Measurements from ENCODE around the gene SLC16A3. TPM values are rescaled to one million over a fixed set of nuclear protein-coding genes. Genes with fewer than 3 reads are reported as not detected.

SLC16A3 gene
- total and polyA plus RNA-seq, 12 donors: 2.7 to 58.6 (median 32.7) TPM

DNA sequence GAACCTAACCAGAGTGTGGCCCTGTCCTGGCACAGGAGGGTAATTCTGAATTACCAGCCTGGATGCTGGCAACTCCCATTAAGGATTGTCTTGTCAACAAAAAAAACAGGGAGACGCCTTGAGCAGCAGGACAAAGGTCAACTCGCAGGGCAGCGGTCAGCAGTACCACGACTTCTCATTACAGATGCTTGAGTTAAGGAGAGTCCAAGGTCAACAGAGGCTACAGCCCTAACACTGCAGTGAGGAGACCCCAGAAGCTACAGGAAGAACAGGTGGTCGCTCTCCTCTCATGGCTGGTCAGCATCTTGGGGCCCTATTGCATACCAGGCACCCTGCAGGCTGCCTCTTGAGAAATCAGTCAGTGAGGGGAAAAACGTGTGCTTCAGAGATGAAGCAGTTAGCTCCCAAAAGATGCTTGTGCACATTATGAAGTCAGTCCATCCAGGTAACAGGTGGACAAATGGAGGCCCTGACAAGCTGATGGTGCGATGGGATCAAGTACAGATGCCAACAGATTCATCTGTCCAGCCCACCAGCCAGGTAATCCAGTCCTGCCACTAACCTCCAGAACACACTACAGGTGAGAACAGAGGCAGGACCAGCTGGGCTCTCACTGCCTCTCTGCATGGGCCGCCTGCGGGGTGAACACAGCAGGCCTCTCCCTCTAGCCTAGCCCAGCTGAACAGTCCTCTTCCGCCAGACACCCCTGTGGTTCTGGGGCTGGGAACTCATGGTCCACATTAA is 40.5 kb downstream of the SLC16A3 start:
- 51 to 55% (median 52%) methylated on average over 9 to 10 of the region's 10 CpGs for WGBS, 4 donors
- Histone ChIP-seq H3K27ac (peak overlapping the region in 4 of 5 donors; percentile 61 to 99 (median 98)), H3K27me3 (no peaks in the 10 kb centered on the region), H3K36me3 (replicated peaks in 1 of 2) (peaks cover 0 to 41% of the 10 kb centered on the region in 2 donors), H3K9me3 (replicated peaks in 1 of 3) (no peaks in the 10 kb centered on the region), H3K4me1 (replicated peaks in 1 of 2) (peaks cover 57 to 77% of the 10 kb centered on the region in 2 donors), H3K4me3 (no peak overlapping the region)
- intact Hi-C loops (cut with DNase I): no loop called here
- DNase-seq: no peak
- TF ChIP-seq, protein P1, sequence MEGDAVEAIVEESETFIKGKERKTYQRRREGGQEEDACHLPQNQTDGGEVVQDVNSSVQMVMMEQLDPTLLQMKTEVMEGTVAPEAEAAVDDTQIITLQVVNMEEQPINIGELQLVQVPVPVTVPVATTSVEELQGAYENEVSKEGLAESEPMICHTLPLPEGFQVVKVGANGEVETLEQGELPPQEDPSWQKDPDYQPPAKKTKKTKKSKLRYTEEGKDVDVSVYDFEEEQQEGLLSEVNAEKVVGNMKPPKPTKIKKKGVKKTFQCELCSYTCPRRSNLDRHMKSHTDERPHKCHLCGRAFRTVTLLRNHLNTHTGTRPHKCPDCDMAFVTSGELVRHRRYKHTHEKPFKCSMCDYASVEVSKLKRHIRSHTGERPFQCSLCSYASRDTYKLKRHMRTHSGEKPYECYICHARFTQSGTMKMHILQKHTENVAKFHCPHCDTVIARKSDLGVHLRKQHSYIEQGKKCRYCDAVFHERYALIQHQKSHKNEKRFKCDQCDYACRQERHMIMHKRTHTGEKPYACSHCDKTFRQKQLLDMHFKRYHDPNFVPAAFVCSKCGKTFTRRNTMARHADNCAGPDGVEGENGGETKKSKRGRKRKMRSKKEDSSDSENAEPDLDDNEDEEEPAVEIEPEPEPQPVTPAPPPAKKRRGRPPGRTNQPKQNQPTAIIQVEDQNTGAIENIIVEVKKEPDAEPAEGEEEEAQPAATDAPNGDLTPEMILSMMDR (IDR thresholded peaks at IDR 0.05): no peak
- TF ChIP-seq POLR2A (IDR thresholded peaks at IDR 0.05): no peak

- intact Hi-C loops (cut with DNase I): no loop called here
- no peak for DNase-seq
- H3K9me3 ChIP-seq (replicated peaks in 1 of 3): no peaks in the 10 kb centered on the region
- peaks cover 0 to 34% of the 10 kb centered on the region in 2 donors for H3K36me3 ChIP-seq (replicated peaks in 1 of 2)
- H3K4me3 ChIP-seq: no peak overlapping the region
- no peaks in the 10 kb centered on the region for H3K27me3 ChIP-seq
- H3K4me1 ChIP-seq (replicated peaks in 1 of 2): peaks cover 57 to 83% of the 10 kb centered on the region in 2 donors
- no peak for TF ChIP-seq POLR2A (IDR thresholded peaks at IDR 0.05)
- TF ChIP-seq, protein P1 (IDR thresholded peaks at IDR 0.05): no peak
- 63 to 82% (median 74%) methylated on average over 8 to 13 of the region's 13 CpGs for WGBS, 4 donors
- H3K27ac ChIP-seq: peak overlapping the region in 3 of 5 donors; percentile 34 to 97 (median 61)
Observed at GRCh38 chr17:82269882-82270500, 41.1 kb downstream of the SLC16A3 start.

- H3K27ac ChIP-seq: peak overlapping the region in 2 of 5 donors; percentile 16 to 97
- 82 to 87% (median 84%) methylated on average over 12 of the region's 12 CpGs for WGBS, 4 donors
- H3K4me3 ChIP-seq: no peak overlapping the region
- no peaks in the 10 kb centered on the region for H3K27me3 ChIP-seq
- H3K36me3 ChIP-seq (replicated peaks in 1 of 2): peaks cover 0 to 27% of the 10 kb centered on the region in 2 donors
- peaks cover 57 to 80% of the 10 kb centered on the region in 2 donors for H3K4me1 ChIP-seq (replicated peaks in 1 of 2)
- intact Hi-C loops (cut with DNase I): no loop called here
- no peaks in the 10 kb centered on the region for H3K9me3 ChIP-seq (replicated peaks in 1 of 3)
- DNase-seq: no peak
- TF ChIP-seq POLR2A (IDR thresholded peaks at IDR 0.05): no peak
- TF ChIP-seq, protein P1 (IDR thresholded peaks at IDR 0.05): no peak
Observed at GRCh38 chr17:82270651-82271050, 41.8 kb downstream of the SLC16A3 start.

- H3K4me1 ChIP-seq (replicated peaks in 1 of 2): peaks cover 50 to 73% of the 10 kb centered on the region in 2 donors
- intact Hi-C loops (cut with DNase I): no loop called here
- no peak overlapping the region for H3K4me3 ChIP-seq
- H3K9me3 ChIP-seq (replicated peaks in 1 of 3): no peaks in the 10 kb centered on the region
- DNase-seq: no peak
- peak overlapping the region in 3 of 5 donors; percentile 97 to 100 (median 97) for H3K27ac ChIP-seq
- H3K27me3 ChIP-seq: no peaks in the 10 kb centered on the region
- H3K36me3 ChIP-seq (replicated peaks in 1 of 2): peaks cover 0 to 20% of the 10 kb centered on the region in 2 donors
- 66 to 81% (median 74%) methylated on average over 3 to 6 of the region's 6 CpGs for WGBS, 4 donors
- TF ChIP-seq POLR2A (IDR thresholded peaks at IDR 0.05): no peak
- TF ChIP-seq, protein P1 (IDR thresholded peaks at IDR 0.05): no peak
Observed at GRCh38 chr17:82271401-82271800, 42.6 kb downstream of the SLC16A3 start.

Measured in adrenal gland (tissue), 12 donors.